ENCODE data around the gene ANKRD33B. TPM values are rescaled to one million over a fixed set of nuclear protein-coding genes. Genes with fewer than 3 reads are reported as not detected.

Gene ANKRD33B
- total and polyA plus RNA-seq, 2 of the 13 experiments (the other 11 are each of a cell fraction or from before 2014, with no cell fraction given): 0.02 TPM; not detected in 1

GRCh38 chr5:10674582-10674981 is 110.7 kb downstream of the ANKRD33B start:
- no peaks in the 10 kb centered on the region for H3K9me3 ChIP-seq (ENCODE audit: low read length)
- H3K36me3 ChIP-seq (replicated peaks in 1 of 2; ENCODE audit: control insufficient read depth in 1 of 2, insufficient read depth in 2 of 2, low read length in 2 of 2): peaks cover 5% of the 10 kb centered on the region in 2 experiments; a peak in 4 of 5 replicates
- H3K4me1 ChIP-seq (ENCODE audit: insufficient read depth, low read length): peaks cover 14% of the 10 kb centered on the region
- H3K4me2 ChIP-seq (ENCODE audit: low read depth, low read length): no peak overlapping the region
- DNase-seq (ENCODE audit: low spot score) (no peak), FAIRE-seq (no peak), ATAC-seq (peak; percentile 50)
- H3K9ac ChIP-seq (ENCODE audit: insufficient read depth, low read depth, low read length): no peak overlapping the region
- no peaks in the 10 kb centered on the region for H4K20me1 ChIP-seq (ENCODE audit: insufficient read depth, low read length)
- no peak overlapping the region for H2AFZ ChIP-seq (ENCODE audit: low read length)
- ChIA-PET CTCF (ENCODE audit: low intra/inter-chr PET ratio, low total read pairs) (no interaction called here), POLR2A (no interaction called here)
- H3K4me3 ChIP-seq (replicated peaks in 1 of 3; ENCODE audit: insufficient read depth in 1 of 3, low read depth in 2 of 3, low read length in 3 of 3): no peak overlapping the region
- no peak overlapping the region for H3K27ac ChIP-seq (ENCODE audit: extremely low read length, insufficient read depth, low read length)
- intact Hi-C loops (cut with micrococcal nuclease; ENCODE audit: unreplicated experiment) (no loop called here), in situ Hi-C loops (cut with HindIII; ENCODE audit: extremely low pct_ligation_motif_present, low pct_unique_long_range_greater_than_20kb) (no loop called here)
- BruUV-seq (replicated peaks): no TSS peak
- H3K27me3 ChIP-seq (ENCODE audit: control insufficient read depth in 1 of 2, insufficient read depth in 2 of 2, low read length in 2 of 2): no peaks in the 10 kb centered on the region
- no peaks in the 10 kb centered on the region for H3K79me2 ChIP-seq (ENCODE audit: insufficient read depth, low read length)
- 44% methylated on average over 6 of the region's 6 CpGs for WGBS (ENCODE audit: low lambda C conversion rate)
- TF ChIP-seq RFX1 (IDR thresholded peaks at IDR 0.05) (no peak), FOXC1 (CRISPR knock-in tag; IDR thresholded peaks at IDR 0.05; ENCODE audit: borderline replicate concordance) (no peak), THRA (CRISPR knock-in tag; IDR thresholded peaks at IDR 0.05; ENCODE audit: borderline replicate concordance) (no peak), MATR3 (CRISPR knock-in tag; IDR thresholded peaks at IDR 0.05) (no peak), PLSCR1 (CRISPR knock-in tag; IDR thresholded peaks at IDR 0.05; ENCODE audit: borderline replicate concordance) (no peak), EED (CRISPR knock-in tag; IDR thresholded peaks at IDR 0.05) (no peak), ZNF431 (CRISPR knock-in tag; IDR thresholded peaks at IDR 0.05; ENCODE audit: borderline replicate concordance, low read depth) (no peak), ZNF691 (CRISPR knock-in tag; IDR thresholded peaks at IDR 0.05; ENCODE audit: borderline replicate concordance, low read depth) (no peak), ZNF549 (CRISPR knock-in tag; IDR thresholded peaks at IDR 0.05) (no peak), KDM2A (CRISPR knock-in tag; IDR thresholded peaks at IDR 0.05; ENCODE audit: borderline replicate concordance, low read depth) (no peak), ZNF670 (CRISPR knock-in tag; IDR thresholded peaks at IDR 0.05; ENCODE audit: borderline replicate concordance) (no peak), E2F5 (CRISPR knock-in tag; conservative IDR thresholded peaks at IDR 0.05) (no peak), YEATS4 (CRISPR knock-in tag; IDR thresholded peaks at IDR 0.05; ENCODE audit: borderline replicate concordance) (no peak), RBFOX2 (IDR thresholded peaks at IDR 0.05; ENCODE audit: low read depth, low read length) (no peak), HMGXB3 (CRISPR knock-in tag; IDR thresholded peaks at IDR 0.05; ENCODE audit: borderline replicate concordance) (no peak), ZNF138 (CRISPR knock-in tag; IDR thresholded peaks at IDR 0.05; ENCODE audit: low read depth) (no peak), NR2C2 (CRISPR knock-in tag; IDR thresholded peaks at IDR 0.05; ENCODE audit: borderline replicate concordance) (no peak), GATAD1 (CRISPR knock-in tag; IDR thresholded peaks at IDR 0.05) (no peak)
